Measurements from ENCODE around the gene CGNL1. TPM values are rescaled to one million over a fixed set of nuclear protein-coding genes. Genes with fewer than 3 reads are reported as not detected.

CGNL1 gene
- total RNA-seq, 2 donors from 2014 or later, result 16.4 to 29.8 TPM

- Histone ChIP-seq H3K27ac (peak overlapping the region in 1 of 2 donors; percentile 15), H3K36me3 (no peaks in the 10 kb centered on the region)
These were observed 118.7 kb downstream of the CGNL1 start for GRCh38 chr15:57495041-57495440.

GRCh38 chr15:57495554-57496165 is 119.4 kb downstream of the CGNL1 start:
- Histone ChIP-seq H3K4me3 (no peak overlapping the region), H3K27me3 (no peaks in the 10 kb centered on the region), H3K27ac (peak overlapping the region; percentile 13 to 15), H3K9me3 (no peaks in the 10 kb centered on the region), H3K36me3 (no peaks in the 10 kb centered on the region), H3K4me1 (peaks cover 0 to 28% of the 10 kb centered on the region in 2 donors)
- no peak for TF ChIP-seq CTCF (IDR thresholded peaks at IDR 0.05)
- no peak for DNase-seq (ENCODE audit: low spot score)

More at GRCh38 chr15:57495041-57495440, 118.7 kb downstream of the CGNL1 start:
- no peak for TF ChIP-seq CTCF (IDR thresholded peaks at IDR 0.05)
- no peak overlapping the region for H3K4me3 ChIP-seq
- no peaks in the 10 kb centered on the region for H3K9me3 ChIP-seq
- peaks cover 0 to 28% of the 10 kb centered on the region in 2 donors for H3K4me1 ChIP-seq
- H3K27me3 ChIP-seq, result no peaks in the 10 kb centered on the region
- DNase-seq (ENCODE audit: low spot score), result no peak

GRCh38 chr15:57496594-57496945 is 120.3 kb downstream of the CGNL1 start:
- Histone ChIP-seq H3K4me1 (peaks cover 0 to 35% of the 10 kb centered on the region in 2 donors), H3K9me3 (no peaks in the 10 kb centered on the region), H3K36me3 (no peaks in the 10 kb centered on the region), H3K27ac (no peak overlapping the region), H3K27me3 (no peaks in the 10 kb centered on the region), H3K4me3 (no peak overlapping the region)
- no peak for DNase-seq (ENCODE audit: low spot score)
- no peak for TF ChIP-seq CTCF (IDR thresholded peaks at IDR 0.05)

- no peak for TF ChIP-seq CTCF (IDR thresholded peaks at IDR 0.05)
- Histone ChIP-seq H3K27me3 (no peaks in the 10 kb centered on the region), H3K9me3 (no peaks in the 10 kb centered on the region), H3K36me3 (no peaks in the 10 kb centered on the region), H3K27ac (no peak overlapping the region), H3K4me3 (no peak overlapping the region), H3K4me1 (peaks cover 0 to 42% of the 10 kb centered on the region in 2 donors)
- no peak for DNase-seq (ENCODE audit: low spot score)
These were observed 120.9 kb downstream of the CGNL1 start for GRCh38 chr15:57496946-57497869.

- peaks cover 0 to 47% of the 10 kb centered on the region in 2 donors for H3K4me1 ChIP-seq
- no peak overlapping the region for H3K4me3 ChIP-seq
- no peaks in the 10 kb centered on the region for H3K9me3 ChIP-seq
- H3K27me3 ChIP-seq, result no peaks in the 10 kb centered on the region
- no peak for DNase-seq (ENCODE audit: low spot score)
- H3K27ac ChIP-seq, result peak overlapping the region in 1 of 2 donors; percentile 54
- H3K36me3 ChIP-seq, result no peaks in the 10 kb centered on the region
- TF ChIP-seq CTCF (IDR thresholded peaks at IDR 0.05), result no peak
These were observed 124.0 kb downstream of the CGNL1 start for GRCh38 chr15:57500256-57500655.
